Measurements from ENCODE around the gene SURF6.
"Not testable (repeated sequence)": the region's sequence is repeated elsewhere in the genome, so short reads cannot be mapped to it uniquely, and the experiment has no call there.

The SURF6 gene

DNA sequence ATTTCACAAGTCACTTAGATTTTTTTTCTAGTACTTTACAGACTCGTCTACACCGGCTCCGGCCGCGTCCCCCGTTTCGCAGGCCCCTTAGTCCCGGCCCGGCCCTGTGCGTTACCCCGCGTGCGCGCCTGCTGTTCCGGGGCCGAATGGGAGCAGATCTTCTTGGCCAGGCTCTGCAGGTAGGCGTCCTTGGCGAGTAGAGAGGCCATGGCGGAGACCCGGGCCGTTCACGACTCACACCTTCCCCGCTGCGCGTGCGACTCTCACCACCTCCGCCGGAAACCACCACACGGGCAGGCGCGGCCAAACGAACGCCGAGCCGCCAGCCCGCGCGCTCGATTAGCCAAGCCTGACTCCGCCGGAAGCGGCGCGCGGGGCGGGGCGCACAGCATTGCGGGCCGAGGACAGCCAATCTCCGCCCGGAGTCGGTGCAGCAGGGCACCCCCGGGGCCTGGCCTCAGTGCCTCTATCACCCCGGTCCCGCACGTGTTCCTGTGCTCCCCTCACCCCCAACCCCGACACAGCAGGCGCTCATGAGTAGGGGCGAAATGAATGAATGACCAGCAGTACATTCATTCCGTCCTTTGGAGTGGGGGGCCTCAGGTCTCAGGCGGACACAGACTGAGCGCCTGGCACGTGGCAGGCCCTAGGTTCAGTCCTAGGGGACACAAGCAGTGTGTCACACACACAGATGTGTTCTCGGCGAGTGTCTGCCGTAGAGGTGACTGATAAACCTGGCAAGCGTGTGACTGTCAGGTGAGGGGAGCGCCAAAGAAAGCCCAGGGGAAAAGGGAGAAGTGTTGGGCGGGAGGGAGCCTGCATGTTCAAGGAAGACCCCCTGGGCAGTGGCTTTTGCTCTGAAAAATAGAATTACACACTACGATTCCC lies at the start of gene SURF6:
Gene SURF6, minus strand, starts transcription at position 265 of the 888 bp plus-strand sequence. Its CDS starts 56 bp downstream, at position 209.
- peak; percentile 77 for DNase-seq

DNA sequence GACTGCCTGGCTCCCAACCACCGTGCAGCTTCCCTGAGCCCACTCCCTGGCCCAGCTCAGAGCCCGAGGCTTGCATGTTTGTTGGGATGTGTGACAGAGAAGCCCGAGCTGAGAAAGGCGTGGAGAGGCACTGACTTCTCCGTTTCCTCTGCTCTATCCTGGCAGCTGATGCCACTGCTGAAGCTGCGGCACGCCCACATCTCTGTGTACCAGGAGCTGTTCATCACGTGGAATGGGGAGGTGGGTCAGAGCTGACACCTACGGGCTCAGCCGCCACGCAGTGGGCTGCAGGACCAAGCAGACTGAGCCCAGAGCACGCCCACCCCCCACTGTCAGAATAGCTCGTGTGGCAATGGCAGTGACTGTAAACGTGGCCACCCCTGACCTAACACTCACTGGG lies 49.5 kb upstream of the SURF6 start:
- DNase-seq: no peak

DNA sequence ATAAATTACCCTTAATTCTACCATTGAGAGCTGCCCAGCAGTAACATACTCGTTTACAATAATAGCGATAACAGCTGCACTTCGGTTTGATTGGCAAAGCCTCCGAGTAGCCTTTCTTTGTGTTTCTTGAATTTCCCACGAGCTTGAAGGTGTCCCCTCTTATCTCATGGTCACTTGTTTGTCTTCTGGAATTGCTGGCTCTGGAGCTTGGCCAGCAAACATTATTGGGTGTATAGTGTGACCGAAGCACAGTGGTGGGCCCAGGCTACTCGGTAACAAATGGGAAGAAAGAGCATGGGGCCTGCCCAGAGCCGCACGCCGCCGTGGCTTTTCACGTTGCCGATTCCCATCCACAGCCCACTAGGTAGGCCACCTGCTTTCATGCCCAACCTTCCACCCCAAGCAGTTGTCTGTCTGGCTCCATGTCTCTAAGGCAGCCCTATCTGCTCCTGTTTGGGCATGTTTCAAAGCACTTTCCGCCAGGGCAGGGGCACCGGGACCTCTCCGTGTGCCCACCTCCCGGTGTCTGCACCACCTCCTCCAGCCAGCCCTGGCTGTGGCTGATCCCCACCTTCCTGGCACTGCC lies 48.8 kb upstream of the SURF6 start:
- DNase-seq: no peak

DNA sequence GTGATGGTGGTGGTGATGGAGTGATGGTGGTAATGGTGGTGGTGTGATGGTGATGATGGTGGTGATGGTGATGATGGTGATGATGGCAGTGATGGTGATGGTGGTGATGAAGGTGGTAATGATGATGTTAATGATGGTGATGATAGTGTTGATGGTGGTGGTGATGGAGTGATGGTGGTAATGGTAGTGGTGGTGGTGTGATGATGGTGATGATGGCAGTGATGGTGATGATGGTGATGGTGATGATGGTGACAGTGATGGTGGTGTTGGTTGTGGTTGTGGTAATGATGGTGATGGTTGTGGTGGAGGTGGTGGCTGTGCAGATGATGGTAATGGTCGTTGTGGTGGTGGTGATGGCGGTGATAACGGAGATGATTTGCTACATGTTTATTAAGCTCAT lies 47.5 kb upstream of the SURF6 start:
- DNase-seq: no peak

DNA sequence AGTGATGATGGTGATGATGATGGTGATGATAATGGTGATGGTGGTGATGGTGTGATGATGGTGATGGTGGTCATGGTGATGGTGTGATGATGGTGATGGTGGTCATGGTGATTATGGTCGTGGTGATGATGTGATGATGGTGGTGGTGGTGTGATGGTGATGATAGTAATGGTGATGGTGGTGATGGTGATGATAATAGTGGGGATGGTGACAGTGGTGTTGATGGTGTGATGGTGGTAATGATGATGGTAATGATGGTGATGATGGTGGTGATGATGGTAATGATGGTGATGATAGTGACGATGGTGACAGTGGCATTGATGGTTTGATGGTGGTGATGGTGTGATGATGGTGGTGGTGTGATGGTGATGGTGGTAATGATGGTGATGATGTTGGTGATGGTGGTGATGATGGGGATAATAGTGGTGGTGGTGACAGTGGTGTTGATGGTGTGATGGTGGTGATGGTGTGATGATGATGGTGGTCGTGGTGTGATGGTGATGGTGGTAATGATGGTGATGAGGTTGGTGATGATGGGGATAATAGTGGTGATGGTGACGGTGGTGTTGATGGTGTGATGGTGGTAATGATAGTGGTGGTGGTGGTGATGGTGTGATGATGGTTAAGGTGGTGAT lies 46.6 kb upstream of the SURF6 start:
- DNase-seq: no peak

DNA sequence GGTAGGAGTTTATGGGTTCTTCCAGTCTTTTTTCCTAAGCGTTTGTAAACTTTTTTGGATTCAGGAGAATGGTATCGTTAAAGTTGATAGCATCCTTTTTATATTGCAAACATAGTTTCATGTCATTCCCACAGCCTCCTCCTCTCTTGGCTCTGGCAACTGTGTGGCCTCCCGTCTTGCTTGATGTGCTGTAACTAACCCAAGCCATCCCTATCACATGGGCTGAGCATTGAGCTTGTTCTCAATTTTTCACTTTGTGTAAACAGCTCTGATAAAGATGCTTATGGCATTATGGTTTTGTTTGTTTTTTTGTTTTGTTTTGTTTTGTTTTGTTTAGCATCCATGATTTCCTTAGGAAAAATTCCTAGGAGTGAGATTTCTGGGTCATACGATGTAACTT lies 44.7 kb upstream of the SURF6 start:
- DNase-seq: no peak

DNA sequence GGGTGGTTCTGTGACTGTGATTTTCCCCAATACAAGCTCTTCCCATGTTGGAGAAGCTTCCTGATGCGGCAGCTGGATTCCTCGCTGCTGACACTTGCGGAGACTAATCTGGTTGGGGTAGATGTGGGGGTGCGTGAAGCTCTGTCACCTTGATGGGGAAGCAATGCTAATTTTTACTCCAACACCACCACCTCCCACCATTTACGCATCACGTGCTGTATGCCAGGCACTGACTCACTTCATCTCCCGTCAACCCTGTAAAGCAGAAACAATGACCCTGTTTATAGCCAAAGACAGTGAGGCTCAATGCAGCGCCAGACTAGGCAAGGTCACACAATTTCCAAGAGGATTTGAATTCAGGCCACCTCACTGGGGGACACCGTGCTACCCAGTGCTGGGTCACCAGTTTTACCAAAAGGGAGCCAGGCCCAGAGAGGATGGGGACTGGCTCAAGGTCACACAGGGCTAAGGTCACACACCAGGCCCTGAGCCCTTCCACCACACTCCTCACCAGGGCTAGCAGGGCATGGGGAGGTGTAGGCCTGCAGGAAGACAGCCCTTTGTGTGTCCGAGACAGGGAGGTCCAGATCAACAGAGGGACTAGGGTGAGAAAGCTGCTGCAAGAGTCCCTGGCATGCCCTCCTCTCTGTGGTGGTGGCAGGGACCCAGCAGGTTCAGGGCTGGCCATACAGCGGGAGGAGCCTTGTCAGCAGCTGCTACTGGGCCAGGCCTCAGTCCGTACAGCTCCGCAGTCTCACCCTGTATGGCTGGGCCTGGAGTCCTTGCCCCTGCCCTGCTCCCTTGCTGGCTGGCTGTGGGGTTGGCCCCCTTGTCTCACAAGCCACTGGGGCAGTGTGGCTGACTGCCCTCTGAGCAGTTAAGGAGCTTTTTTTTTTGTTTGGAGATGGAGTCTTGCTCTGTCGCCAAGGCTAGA lies 43.4 kb upstream of the SURF6 start:
- no peak for DNase-seq

DNA sequence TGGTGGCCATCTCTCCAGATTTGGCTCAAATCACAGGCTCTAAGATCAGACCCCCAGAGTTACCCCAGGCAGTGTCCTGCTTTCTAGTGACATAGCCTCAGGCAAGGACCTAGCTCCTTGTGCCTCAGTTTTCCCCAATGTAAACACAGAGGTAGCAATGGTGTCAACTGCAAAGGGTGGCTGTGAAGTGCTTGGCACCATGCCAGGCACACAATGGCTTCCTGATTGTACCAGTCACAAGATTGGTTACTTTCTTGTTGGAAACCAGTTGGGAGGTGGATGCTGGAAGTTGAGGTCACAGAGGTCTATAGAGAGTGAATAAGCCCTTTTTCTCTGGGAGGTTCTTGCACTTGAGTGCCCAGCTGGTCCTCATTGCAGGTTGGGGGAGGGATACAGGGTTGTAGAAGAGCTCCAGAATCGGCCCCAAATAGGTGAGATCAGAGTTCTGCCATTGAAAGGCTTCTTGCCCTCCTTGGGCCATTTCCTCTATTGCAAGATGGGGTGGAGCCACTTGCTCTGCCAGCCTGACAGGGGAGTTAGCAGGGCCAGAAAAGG lies 42.5 kb upstream of the SURF6 start:
- no peak for DNase-seq

DNA sequence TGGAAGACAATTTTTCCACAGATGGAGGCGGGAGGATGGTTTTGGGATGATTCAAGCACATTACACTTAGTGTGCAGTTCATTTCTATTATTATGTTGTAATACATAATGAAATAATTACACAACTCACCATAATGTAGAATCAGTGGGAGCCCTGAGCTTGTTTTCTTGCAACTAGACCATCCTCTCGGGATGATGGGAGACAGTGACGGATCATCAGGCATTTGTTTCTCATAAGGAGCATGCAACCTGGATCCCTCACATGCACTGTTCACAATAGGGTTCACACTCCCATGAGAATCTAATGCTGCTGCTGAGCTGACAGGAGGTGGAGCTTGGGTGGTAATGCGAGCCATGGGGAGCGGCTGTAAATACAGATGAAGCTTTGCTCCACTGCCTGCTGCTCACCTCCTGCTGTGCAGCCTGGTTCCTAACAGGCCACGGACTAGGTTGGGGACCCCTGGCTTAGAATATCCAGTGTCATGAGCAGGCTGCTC lies 41.8 kb upstream of the SURF6 start:
- peak; percentile 30 for DNase-seq

DNA sequence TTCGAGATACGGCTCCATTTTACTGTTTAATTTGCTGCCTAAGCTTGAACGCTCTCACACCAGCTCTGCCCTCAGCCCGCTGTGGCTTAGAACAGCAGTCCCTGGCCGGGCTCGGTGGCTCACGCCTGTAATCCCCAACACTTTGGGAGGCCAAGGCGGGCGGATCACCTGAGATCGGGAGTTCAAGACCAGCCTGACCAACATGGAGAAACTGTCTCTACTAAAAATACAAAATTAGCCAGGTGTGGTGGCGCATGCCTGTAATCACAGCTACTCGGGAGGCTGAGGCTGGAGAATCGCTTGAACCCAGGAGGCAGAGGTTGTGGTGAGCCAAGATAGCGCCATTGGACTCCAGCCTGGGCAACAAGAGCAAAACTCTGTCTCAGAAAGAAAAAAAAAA lies 41.3 kb upstream of the SURF6 start:
- DNase-seq: not testable (repeated sequence)

DNA sequence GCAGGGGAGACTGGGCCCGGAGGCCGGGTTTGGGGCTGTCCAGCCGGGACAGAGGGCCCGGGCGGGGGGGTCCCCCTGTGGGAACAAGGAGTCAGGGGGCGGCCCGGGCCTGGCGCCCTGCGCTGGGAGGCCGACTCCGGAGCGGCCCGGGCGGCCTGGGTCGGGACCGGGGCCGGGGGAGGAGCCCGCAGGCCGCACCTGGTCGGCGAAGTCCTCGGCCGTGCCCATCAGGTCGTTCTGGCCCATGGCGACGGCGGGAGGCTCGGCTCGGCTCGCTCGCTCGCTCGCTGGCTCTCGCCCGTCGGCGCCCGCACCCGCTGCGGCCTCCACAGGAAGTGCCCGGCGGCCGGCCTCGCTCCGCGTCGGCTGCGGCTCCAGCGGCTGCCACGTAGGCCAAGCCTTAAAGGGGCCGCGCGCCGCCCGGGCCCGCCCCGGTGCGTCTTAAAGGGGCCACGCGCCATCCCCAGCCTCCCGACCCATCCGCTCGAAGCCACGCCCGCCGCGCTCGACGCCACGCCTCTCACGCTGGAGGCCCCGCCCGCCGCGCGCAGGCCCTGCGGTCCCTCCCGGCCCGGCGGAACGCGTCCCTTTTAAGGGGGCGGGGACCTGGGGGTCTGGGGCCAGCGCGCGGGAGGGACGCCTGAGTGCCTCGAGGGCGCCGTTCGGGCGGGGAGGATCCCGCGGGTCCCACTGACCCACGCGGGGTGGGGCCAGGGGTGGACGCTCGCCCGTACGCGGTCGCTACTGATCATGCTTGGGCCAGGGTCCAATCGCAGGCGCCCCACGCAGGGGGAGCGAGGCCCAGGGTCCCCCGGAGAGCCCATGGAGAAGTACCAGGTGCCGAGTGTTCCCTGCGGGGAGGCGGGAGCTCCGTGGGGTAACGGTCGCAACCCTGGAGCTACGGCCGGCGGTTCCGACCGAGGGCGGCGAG lies 40.0 kb upstream of the SURF6 start, which contains the start of the genes STKLD1 and SURF4:
Gene STKLD1, plus strand, starts transcription at position 643 of the 931 bp plus-strand sequence. Its CDS starts 108 bp downstream, at position 751.
Gene SURF4, minus strand, starts transcription at position 337 of the 931 bp plus-strand sequence. Its CDS starts 91 bp downstream, at position 246.
- peak; percentile 82 for DNase-seq

DNA sequence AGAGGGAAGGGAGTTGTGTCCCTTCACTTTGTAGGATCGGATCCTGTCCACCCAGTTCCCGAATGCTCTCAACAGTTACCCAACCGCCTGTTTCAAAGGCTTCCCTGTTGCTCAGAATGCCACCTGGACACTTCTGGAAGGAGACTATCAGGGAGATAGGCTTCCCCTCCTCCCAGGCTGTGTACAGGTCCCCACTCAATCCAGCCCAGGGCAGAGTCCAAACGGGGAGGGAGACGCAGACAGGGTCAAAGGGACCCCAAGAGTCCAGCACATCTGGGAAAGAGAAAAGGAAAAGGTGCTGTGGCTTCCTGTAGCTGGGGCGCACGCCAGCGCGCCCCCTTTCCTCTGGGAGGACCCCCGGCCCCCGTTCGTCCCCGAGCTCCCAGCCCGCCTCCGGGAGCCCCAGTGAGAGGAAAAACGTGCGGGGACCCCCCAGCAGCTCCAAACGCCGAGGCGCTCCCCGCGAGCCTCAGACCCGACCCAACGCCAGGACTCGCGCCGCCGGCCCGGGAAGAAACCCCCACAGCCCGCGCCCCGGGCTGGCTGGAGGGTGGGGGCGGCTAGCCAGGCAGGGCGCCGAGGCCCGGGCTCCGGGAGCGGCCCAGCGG lies 39.2 kb upstream of the SURF6 start:
- DNase-seq: no peak

DNA sequence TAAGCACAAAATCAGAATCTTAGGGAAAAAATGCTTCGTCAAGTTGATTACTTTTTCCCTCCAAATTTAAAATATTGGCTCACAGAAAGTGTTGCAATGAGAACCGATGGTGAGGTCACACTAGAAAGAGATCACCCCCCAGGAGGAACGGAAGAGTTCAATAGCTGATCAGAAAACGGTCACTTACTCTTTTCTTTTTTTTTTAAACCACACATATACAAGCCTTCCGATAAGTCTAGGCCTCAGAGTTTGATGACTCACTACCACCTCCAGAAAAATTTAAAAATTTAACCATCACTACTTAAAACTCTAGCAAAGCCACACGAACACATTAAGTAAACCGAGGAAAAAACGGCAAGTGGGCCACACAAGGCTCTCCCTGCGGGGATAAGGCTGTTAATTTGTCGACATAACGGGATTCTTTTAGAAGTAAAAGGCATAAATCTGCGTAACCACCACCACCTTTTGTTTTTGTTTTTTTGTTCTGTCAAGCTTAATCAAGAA lies 38.7 kb upstream of the SURF6 start:
- DNase-seq: no peak

DNA sequence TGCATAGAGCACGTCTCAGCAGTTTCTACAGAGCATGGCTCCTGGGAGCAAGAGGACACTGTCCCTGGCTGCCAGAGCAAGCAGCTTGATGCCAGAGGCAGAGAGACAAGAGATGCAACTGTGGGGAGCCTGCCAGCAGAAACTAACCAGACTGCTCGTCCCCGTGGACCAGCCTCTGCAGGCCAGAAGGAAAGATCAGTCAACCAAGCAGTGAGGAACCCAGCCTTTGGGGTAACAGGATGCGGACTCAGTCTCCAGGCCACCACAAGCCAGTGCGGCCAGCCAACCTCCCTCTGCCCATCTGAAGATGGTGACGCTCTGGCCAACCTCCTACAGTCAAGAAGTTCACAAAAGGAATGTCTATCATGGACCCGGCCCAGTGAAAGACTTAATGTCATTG lies 36.2 kb upstream of the SURF6 start:
- DNase-seq: no peak

DNA sequence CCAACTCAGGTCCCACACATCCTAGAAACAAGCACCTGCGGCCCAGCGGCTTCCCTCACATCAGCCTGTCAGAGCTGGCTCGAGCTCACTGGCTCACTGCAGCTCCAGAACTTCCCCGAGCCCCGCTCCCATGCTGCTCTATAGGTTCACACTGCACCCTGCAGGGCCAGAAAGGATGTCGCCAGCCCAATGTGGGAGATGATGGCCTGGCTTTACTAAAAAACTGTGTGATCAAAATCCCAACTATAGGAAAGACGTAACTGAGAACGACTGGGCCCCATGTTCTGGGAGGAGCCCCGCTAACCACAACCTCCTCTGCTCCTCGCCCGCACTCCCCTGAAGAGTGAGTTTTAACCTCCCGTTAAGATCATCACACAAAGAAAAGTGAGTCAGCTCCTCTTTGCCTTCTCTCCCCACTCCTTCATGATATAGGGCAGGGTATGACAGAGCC lies 35.3 kb upstream of the SURF6 start:
- no peak for DNase-seq

DNA sequence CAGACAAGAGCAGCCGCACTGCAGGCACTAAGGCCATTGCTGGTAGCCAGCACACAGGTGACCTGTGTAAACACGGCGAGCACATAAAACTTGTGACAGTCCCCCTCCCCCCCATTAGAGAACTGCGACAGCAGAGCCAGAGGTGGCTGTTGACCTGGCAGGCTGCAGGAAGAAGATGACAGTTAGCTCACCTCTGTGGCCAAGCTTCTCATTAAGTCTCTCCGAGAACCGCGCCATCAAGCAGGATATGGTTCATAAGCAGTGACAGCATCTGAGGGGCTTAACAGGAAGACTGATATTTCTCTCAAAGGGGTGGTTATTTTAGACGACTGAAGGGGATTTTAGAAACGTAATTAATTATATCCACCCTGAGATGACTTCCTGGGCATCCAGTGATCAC lies 34.7 kb upstream of the SURF6 start:
- DNase-seq: no peak

DNA sequence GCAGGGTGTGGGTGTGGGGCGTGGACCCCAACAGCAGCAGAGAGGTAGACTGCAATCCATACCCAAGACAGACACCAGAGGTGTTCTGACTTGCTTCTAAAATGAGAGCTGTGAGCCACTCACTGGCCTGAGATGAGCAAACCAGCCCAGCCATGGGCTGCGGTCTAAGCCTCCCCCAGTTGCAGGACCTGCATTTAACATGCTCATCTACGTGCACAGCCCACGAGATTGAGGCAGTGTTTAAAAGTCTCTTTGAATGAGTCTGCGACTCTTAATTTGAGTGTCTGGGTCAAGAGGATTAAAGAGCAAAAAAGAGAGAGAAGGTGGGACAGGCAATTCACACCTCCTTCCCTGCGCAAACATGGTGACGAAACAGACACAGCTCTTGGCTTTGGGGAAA lies 33.9 kb upstream of the SURF6 start:
- DNase-seq: no peak

DNA sequence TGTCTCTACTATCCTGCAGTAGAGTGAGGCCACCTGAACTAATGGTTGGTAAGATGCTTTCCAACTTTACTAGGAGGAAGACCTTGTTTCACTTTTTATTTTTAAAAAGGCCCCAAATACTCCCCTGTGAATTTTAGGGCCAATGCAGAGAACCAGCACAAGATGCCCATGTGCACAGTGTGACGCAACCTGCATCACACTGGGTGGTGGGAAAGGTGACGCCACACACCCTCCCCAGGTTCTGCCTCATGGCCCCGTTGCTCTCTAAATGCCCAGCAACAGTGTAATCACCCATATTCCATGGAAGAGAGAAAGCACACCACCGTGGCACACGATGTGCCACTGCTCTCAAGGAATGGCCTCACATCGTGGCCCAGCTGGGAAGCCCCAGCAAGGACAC lies 33.4 kb upstream of the SURF6 start:
- DNase-seq: no peak

DNA sequence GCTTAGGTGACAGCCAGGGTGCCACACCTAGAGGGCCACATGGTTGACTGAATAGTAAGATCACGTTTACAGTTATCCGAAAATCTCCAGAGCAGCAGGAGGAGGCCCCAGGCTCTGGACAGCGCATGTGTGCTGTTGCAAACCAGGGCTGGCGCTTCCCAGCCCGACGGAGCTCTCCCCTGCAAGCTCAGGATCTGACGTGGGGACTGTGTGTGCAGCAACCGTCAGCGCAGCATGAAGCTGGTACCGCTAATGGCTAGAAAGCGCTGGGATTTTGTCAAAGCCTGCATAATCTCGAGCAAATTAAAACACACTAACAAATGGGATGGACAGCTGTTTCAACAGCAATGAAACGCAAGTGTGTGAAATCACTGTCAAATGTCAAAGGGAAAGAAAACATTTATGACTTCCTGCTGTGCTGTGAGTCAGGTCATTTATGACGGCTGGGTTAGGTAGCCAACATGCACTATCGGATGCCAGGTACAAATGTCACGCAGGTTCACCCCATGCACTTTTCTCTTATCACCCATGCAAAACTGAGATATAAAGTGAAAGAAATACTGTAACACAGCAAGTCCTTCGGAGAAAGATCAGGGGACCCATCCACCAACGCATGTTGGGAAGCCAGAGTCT lies 32.4 kb upstream of the SURF6 start:
- DNase-seq: no peak

DNA sequence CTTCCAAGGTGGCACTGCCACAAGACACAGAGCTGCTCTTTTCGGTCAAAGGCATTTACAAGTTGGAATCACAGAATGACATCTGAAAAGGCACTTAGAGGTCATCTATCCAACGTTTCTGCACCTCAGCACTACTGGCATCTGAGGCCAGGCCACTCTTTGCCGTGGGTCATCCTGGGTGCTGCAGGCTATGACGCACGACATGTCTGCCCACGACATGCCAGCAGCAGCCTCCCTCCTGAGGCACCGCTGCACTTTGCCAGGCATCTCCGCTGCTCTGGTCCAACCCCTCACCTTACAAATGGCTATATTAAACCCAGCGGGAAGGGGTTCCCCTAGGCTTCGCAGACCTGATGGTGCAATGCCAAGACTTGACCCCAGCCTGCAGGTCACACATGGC lies 31.8 kb upstream of the SURF6 start:
- DNase-seq: no peak
